Activated T-cell treated with anti-CD3 and anti-CD28 coated beads, Interleukin-2, amount 50 U/mL, for 4 hours (primary cell): ENCODE data around the gene FOXO3. TPM values are rescaled to one million over a fixed set of nuclear protein-coding genes. Genes with fewer than 3 reads are reported as not detected.

ENCODE experiments used
- ATAC-seq, 2 donors: fragments of 200-7000 bp; cut with Tn5 transposase; one replicate each; pipeline ENCODE4 v1.10.0; 2021
- DNase-seq: peaks from one replicate; pipeline ENCODE4 v3.0.0-alpha.2; 2020
- H3K27me3 Mint-ChIP-seq: one replicate; pipeline ENCODE4 v1.8.0; 2021; ENCODE audit warnings: low read depth, mixed read lengths
- H3K36me3 Mint-ChIP-seq: one replicate; pipeline ENCODE4 v1.8.0; 2022; ENCODE audit warnings: mixed read lengths; ENCODE audit not compliant: insufficient read depth
- H3K4me1 Mint-ChIP-seq: one replicate; pipeline ENCODE4 v1.8.0; 2021; ENCODE audit warnings: low read depth, mixed read lengths
- H3K4me3 Mint-ChIP-seq: one replicate; pipeline ENCODE4 v1.8.0; 2021; ENCODE audit warnings: mild to moderate bottlenecking, moderate library complexity, mixed read lengths
- H3K9me3 Mint-ChIP-seq: one replicate; pipeline ENCODE4 v1.8.0; 2021; ENCODE audit warnings: mixed read lengths
- total RNA-seq, 3 donors: library from RNA; stranded (reverse); gene quantifications; one replicate each; pipeline ENCODE4 v1.2.1, GENCODE V29; 2021

FOXO3 gene
- total RNA-seq, 3 donors from 2014 or later: 8.5 to 13.0 (median 10.8) TPM

DNA sequence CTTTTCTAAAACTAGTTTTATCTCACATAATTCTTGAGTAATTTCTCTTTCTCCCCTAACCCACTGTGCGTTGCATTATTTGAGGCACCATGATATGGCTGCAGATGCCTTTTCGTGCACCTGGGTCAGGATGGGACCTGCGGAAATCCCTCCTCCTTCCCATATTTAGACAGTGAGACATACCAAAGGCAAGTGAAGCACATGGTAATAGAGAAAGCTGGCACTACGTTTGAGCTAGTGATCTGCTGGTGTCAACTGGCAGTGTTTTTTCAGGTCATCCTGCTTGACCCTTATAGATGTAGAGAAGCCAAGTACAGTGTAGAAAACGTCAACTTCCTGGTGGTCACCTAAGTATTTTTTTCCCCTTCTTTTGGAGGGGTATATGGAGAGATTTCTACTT lies 71.7 kb downstream of the FOXO3 start:
- Mint-ChIP-seq H3K9me3 (no peaks in the 10 kb centered on the region), H3K27me3 (no peaks in the 10 kb centered on the region), H3K36me3 (no peaks in the 10 kb centered on the region), H3K4me3 (no peak overlapping the region), H3K4me1 (peaks cover 71% of the 10 kb centered on the region)
- DNase-seq (no peak), ATAC-seq (no peak)

DNA sequence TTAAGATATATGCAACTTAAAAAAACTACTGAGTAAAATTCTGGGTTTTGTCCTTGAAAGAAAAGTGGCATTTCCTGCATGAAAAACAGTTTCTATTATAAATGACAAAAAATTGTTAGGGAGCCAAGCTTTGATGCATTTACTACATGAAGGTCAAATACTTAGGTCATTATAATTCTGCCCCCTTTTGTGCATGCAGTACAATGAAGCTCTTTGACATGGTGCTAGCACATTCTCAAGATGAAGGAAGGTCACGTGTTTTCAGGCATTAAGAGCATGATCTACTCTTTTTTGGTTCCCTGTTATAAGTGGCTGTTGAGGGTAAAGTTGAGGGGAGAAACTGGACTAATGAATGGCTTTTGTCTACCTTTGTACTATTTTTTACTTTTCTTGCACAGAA lies 72.7 kb downstream of the FOXO3 start:
- H3K36me3 Mint-ChIP-seq: no peaks in the 10 kb centered on the region
- ATAC-seq (no peak), DNase-seq (no peak)
- H3K4me1 Mint-ChIP-seq: peaks cover 64% of the 10 kb centered on the region
- no peaks in the 10 kb centered on the region for H3K9me3 Mint-ChIP-seq
- no peaks in the 10 kb centered on the region for H3K27me3 Mint-ChIP-seq
- H3K4me3 Mint-ChIP-seq: no peak overlapping the region

DNA sequence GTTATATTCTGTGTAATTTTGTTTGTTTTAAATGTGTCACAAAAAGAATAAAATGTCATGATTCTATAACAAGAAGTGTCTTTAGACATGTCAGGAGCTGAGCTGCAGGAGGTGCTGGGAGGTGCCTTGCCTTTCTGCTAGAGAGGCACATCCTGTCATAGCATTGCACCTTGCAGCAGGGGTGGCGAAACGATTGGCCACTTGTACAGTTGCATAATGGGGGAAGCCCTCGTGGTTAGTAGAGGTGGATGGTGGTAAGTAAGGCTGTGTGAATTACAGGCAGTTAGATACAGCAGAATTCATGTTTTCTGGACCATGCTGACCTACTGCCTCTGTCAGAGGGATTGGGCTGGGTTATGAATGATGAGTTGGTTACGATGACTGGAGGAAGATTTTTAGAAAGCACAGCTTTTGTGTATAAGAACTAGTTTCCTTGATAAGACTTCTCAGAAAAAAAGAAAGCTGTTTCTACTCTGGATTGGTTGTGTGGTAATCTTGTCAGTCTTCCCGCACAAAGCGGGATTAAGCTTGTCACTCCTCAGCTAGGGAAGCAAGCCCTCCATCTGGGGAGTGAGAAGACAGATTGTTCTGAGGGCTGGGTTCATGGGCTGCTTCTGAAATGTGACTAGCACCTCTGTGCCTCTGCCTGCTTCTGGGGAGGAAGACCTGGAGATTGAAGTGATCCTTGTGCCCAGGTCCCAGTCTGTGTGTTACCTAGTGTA lies 74.9 kb downstream of the FOXO3 start:
- H3K9me3 Mint-ChIP-seq: no peaks in the 10 kb centered on the region
- peaks cover 47% of the 10 kb centered on the region for H3K4me1 Mint-ChIP-seq
- DNase-seq: no peak

DNA sequence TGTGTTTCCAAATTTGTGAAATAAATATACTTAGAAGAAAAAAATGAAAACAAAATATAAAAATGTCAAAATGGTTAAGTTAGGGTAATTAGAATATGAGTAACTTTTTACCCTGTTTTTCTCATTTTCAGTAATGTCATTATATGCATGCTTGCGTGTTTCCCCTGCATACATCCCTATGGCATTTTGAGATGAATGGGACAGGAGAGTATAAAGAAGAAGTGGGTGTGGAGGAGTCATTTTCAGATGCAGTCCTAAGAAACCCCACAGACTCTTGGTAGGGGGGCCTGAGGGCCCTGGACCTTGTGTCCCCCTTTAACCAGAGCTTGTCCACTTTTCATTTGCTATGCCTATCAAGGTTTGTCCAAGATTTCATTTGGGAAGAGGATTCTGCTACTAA lies 77.2 kb downstream of the FOXO3 start:
- DNase-seq (no peak), ATAC-seq (no peak)
- Mint-ChIP-seq H3K4me1 (peaks cover 35% of the 10 kb centered on the region), H3K27me3 (no peaks in the 10 kb centered on the region), H3K36me3 (no peaks in the 10 kb centered on the region), H3K9me3 (no peaks in the 10 kb centered on the region), H3K4me3 (no peak overlapping the region)

More for the DNA sequence above, 74.9 kb downstream of the FOXO3 start:
- Mint-ChIP-seq H3K4me3 (no peak overlapping the region), H3K36me3 (no peaks in the 10 kb centered on the region), H3K27me3 (no peaks in the 10 kb centered on the region)
- ATAC-seq: peak in 1 of 2 donors; percentile 67

GRCh38 chr6:108638993-108639392 lies 78.3 kb downstream of the FOXO3 start:
- H3K27me3 Mint-ChIP-seq: no peaks in the 10 kb centered on the region
- no peaks in the 10 kb centered on the region for H3K36me3 Mint-ChIP-seq
- H3K9me3 Mint-ChIP-seq: no peaks in the 10 kb centered on the region
- H3K4me1 Mint-ChIP-seq: peaks cover 29% of the 10 kb centered on the region
- H3K4me3 Mint-ChIP-seq: no peak overlapping the region
- ATAC-seq (no peak), DNase-seq (no peak)

DNA sequence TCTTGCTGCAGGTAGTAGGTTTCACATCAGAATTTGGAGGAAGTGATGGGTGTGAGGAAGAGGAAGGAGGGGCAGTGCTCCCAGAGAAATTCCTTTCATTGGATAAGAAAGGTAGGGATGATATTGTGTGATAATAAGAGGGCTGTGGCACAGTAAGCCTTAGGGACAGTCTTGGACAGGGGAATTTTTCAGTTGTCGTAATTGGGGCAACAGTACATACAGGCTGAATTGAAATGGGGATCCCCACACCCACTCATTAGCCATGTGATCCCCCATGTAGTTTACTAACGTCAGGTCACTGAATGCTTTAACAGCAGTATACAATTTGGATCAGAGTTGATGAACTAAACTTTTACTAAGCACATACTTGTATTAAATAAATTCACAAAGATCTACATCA lies 79.4 kb downstream of the FOXO3 start:
- no peaks in the 10 kb centered on the region for H3K36me3 Mint-ChIP-seq
- H3K4me3 Mint-ChIP-seq: no peak overlapping the region
- ATAC-seq: no peak
- H3K4me1 Mint-ChIP-seq: peaks cover 28% of the 10 kb centered on the region
- H3K9me3 Mint-ChIP-seq: no peaks in the 10 kb centered on the region
- H3K27me3 Mint-ChIP-seq: no peaks in the 10 kb centered on the region
- no peak for DNase-seq

- ATAC-seq (no peak), DNase-seq (no peak)
- H3K4me1 Mint-ChIP-seq: peaks cover 16% of the 10 kb centered on the region
- H3K27me3 Mint-ChIP-seq: no peaks in the 10 kb centered on the region
- H3K9me3 Mint-ChIP-seq: no peaks in the 10 kb centered on the region
- peaks cover 10% of the 10 kb centered on the region for H3K36me3 Mint-ChIP-seq
- no peak overlapping the region for H3K4me3 Mint-ChIP-seq
Observed at GRCh38 chr6:108643184-108643583, 82.5 kb downstream of the FOXO3 start.

GRCh38 chr6:108644252-108644651 lies 83.5 kb downstream of the FOXO3 start:
- ATAC-seq (no peak), DNase-seq (no peak)
- Mint-ChIP-seq H3K4me3 (no peak overlapping the region), H3K27me3 (no peaks in the 10 kb centered on the region), H3K4me1 (peaks cover 17% of the 10 kb centered on the region), H3K36me3 (peaks cover 12% of the 10 kb centered on the region), H3K9me3 (no peaks in the 10 kb centered on the region)

DNA sequence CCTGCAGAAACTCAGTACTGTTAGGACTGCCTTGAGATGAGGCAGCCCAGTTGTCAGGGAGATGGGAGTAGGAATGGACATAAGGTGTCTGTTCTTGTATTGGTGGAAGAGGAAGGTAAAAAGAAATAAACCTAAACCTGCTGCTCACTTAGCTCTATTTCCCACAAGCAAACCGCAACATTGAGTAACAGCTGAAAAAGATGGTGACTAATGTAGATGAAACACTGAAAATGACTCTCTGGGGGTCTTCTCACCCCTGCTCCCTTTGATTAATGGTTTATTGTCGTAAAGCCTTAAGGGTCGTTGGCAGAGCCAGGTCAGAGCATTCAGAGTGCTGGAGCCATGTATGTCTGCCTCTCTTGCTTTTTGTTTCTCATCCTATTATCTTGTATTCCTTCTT lies 87.5 kb downstream of the FOXO3 start:
- ATAC-seq: no peak
- Mint-ChIP-seq H3K27me3 (no peaks in the 10 kb centered on the region), H3K4me1 (peaks cover 36% of the 10 kb centered on the region), H3K4me3 (no peak overlapping the region), H3K9me3 (no peaks in the 10 kb centered on the region), H3K36me3 (peaks cover 14% of the 10 kb centered on the region)
- DNase-seq: no peak

DNA sequence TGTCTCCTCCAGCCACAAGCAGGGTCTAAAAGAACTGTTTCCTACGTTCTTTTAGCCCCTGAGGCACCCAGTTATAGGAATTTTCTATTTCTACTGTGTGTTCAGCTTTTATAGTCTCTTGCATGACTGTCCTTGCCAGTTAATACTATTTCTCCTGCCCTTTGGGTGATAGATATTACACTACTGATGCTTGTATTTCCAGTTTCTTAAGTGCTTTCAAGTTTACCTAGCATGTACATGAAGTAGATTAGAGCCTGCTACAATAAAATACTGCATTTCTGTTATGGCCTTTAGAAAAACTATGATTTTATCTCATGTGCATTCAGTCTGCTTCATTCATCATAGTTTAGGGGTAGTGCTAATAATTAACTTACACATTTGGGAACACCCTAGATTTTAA lies 89.6 kb downstream of the FOXO3 start:
- H3K27me3 Mint-ChIP-seq: no peaks in the 10 kb centered on the region
- H3K4me3 Mint-ChIP-seq: no peak overlapping the region
- H3K4me1 Mint-ChIP-seq: peaks cover 39% of the 10 kb centered on the region
- ATAC-seq: no peak
- DNase-seq: no peak
- H3K36me3 Mint-ChIP-seq: peaks cover 12% of the 10 kb centered on the region
- H3K9me3 Mint-ChIP-seq: no peaks in the 10 kb centered on the region

- H3K36me3 Mint-ChIP-seq: peaks cover 10% of the 10 kb centered on the region
- peaks cover 38% of the 10 kb centered on the region for H3K4me1 Mint-ChIP-seq
- DNase-seq (no peak), ATAC-seq (no peak)
- no peaks in the 10 kb centered on the region for H3K9me3 Mint-ChIP-seq
- no peak overlapping the region for H3K4me3 Mint-ChIP-seq
- no peaks in the 10 kb centered on the region for H3K27me3 Mint-ChIP-seq
Observed at GRCh38 chr6:108650781-108651180, 90.1 kb downstream of the FOXO3 start.

DNA sequence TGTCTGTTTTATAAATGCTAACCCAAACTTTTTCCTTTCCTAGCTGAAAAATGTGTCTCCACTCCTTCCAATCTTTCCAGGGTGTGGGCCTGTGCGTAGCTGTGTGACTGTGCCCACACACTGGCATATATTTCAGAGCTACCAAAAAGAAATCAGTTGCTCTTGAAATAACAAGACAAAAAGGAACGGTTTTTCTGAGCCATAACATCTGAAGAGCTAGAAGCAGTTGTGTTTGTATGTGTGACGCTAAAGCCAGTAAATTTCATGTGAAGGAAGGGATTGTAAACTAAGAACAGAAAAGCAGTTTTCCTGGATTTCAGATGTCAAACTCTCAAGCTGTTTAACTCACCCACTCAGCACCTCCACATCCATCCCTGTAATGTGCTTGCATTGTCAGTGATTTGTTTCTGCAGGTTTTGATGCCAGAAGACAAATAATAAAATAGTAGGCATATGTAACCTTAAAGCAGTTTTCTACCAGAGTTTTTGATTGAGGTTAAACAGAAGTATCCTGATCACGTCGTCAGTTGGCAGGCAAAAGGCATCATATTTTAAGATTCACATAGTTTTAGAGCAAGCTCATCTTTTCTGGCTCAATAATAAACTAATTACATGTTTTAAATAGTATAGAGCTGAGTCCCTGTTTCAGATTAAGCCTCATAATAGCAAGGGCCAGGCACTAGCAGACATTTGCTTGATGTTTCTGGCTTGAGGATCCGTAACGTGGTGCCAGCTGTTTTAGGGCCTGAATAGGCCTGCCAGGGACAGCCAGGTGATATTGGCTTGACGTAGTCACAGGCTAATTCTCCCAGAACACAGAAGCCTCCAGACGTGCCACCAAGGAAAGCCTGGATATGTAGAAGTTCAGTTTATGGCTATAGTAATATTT lies 90.9 kb downstream of the FOXO3 start:
- no peaks in the 10 kb centered on the region for H3K9me3 Mint-ChIP-seq
- DNase-seq: no peak
- no peak overlapping the region for H3K4me3 Mint-ChIP-seq
- H3K4me1 Mint-ChIP-seq: peaks cover 38% of the 10 kb centered on the region
- H3K36me3 Mint-ChIP-seq: peaks cover 12% of the 10 kb centered on the region
- no peak for ATAC-seq
- no peaks in the 10 kb centered on the region for H3K27me3 Mint-ChIP-seq

- DNase-seq (no peak), ATAC-seq (no peak)
- no peaks in the 10 kb centered on the region for H3K9me3 Mint-ChIP-seq
- H3K4me1 Mint-ChIP-seq: peaks cover 40% of the 10 kb centered on the region
- H3K4me3 Mint-ChIP-seq: no peak overlapping the region
- H3K27me3 Mint-ChIP-seq: no peaks in the 10 kb centered on the region
- H3K36me3 Mint-ChIP-seq: peaks cover 12% of the 10 kb centered on the region
Observed at GRCh38 chr6:108652375-108652774, 91.7 kb downstream of the FOXO3 start.

GRCh38 chr6:108653949-108654348 lies 93.2 kb downstream of the FOXO3 start:
- Mint-ChIP-seq H3K9me3 (no peaks in the 10 kb centered on the region), H3K4me3 (no peak overlapping the region), H3K36me3 (peaks cover 3% of the 10 kb centered on the region), H3K27me3 (no peaks in the 10 kb centered on the region), H3K4me1 (peaks cover 36% of the 10 kb centered on the region)
- ATAC-seq (no peak), DNase-seq (no peak)
